Measurements from ENCODE around the gene SLC13A1. TPM values are rescaled to one million over a fixed set of nuclear protein-coding genes. Genes with fewer than 3 reads are reported as not detected.

Gene SLC13A1
- total and polyA plus RNA-seq, 4 donors, result not detected

DNA sequence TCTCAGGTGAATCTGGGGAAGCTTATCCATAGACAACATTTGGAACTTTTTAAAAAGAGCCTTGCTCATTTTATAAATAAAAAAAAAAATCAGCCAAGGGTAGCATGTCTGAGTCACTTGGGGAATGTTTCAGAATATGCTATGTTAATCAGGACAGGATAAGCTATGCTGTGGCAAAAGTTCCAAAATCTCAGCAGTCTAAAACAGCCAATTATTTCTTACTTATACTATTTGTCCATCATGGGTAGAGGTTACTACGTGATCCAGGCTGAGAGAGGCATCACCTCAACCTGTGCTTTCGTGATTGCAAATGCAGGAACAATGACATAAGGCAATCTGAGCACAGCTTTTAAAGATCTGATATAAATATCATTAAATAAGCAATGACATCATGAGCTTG, 6.5 kb downstream of the SLC13A1 start:
- ATAC-seq (ENCODE audit: insufficient read depth, low FRiP score) (no peak), DNase-seq (no peak)
- Histone ChIP-seq H3K27ac (ENCODE audit: low read depth in 1 of 2, low read length in 1 of 2) (no peak overlapping the region), H3K9ac (ENCODE audit: insufficient read depth in 1 of 2, low read length in 2 of 2) (no peak overlapping the region), H3K36me3 (ENCODE audit: control insufficient read depth in 4 of 4, insufficient read depth in 4 of 4, low read length in 4 of 4) (no peaks in the 10 kb centered on the region), H3K9me3 (ENCODE audit: control insufficient read depth in 4 of 4, insufficient read depth in 3 of 4, low read length in 3 of 4) (no peaks in the 10 kb centered on the region), H3K4me1 (ENCODE audit: control insufficient read depth in 5 of 5, insufficient read depth in 5 of 5, low read length in 5 of 5) (no peaks in the 10 kb centered on the region), H3K4me3 (no peak overlapping the region), H3K27me3 (ENCODE audit: control insufficient read depth in 3 of 3, insufficient read depth in 3 of 3, low read length in 2 of 3) (no peaks in the 10 kb centered on the region)
- TF ChIP-seq, protein P1, sequence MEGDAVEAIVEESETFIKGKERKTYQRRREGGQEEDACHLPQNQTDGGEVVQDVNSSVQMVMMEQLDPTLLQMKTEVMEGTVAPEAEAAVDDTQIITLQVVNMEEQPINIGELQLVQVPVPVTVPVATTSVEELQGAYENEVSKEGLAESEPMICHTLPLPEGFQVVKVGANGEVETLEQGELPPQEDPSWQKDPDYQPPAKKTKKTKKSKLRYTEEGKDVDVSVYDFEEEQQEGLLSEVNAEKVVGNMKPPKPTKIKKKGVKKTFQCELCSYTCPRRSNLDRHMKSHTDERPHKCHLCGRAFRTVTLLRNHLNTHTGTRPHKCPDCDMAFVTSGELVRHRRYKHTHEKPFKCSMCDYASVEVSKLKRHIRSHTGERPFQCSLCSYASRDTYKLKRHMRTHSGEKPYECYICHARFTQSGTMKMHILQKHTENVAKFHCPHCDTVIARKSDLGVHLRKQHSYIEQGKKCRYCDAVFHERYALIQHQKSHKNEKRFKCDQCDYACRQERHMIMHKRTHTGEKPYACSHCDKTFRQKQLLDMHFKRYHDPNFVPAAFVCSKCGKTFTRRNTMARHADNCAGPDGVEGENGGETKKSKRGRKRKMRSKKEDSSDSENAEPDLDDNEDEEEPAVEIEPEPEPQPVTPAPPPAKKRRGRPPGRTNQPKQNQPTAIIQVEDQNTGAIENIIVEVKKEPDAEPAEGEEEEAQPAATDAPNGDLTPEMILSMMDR (IDR thresholded peaks at IDR 0.05; ENCODE audit: control extremely low read depth, extremely low read depth), result no peak
- WGBS, 2 donors, result 63 to 82% methylated on average over 2 of the region's 2 CpGs

- TF ChIP-seq, protein P1 (IDR thresholded peaks at IDR 0.05; ENCODE audit: control extremely low read depth, extremely low read depth), result no peak
- Histone ChIP-seq H3K36me3 (ENCODE audit: control insufficient read depth in 4 of 4, insufficient read depth in 4 of 4, low read length in 4 of 4) (no peaks in the 10 kb centered on the region), H3K27me3 (ENCODE audit: control insufficient read depth in 3 of 3, insufficient read depth in 3 of 3, low read length in 2 of 3) (no peaks in the 10 kb centered on the region), H3K4me3 (no peak overlapping the region), H3K4me1 (ENCODE audit: control insufficient read depth in 5 of 5, insufficient read depth in 5 of 5, low read length in 5 of 5) (no peaks in the 10 kb centered on the region), H3K27ac (ENCODE audit: low read depth in 1 of 2, low read length in 1 of 2) (no peak overlapping the region), H3K9ac (ENCODE audit: insufficient read depth in 1 of 2, low read length in 2 of 2) (no peak overlapping the region), H3K9me3 (ENCODE audit: control insufficient read depth in 4 of 4, insufficient read depth in 3 of 4, low read length in 3 of 4) (peaks cover 0 to 3% (median 0%) of the 10 kb centered on the region in 4 donors)
- DNase-seq (no peak), ATAC-seq (ENCODE audit: insufficient read depth, low FRiP score) (no peak)
- WGBS, 2 donors, result 82 to 87% methylated on average over 1 of the region's 1 CpG
Measured at GRCh38 chr7:123191132-123191531, 8.6 kb downstream of the SLC13A1 start.

DNA sequence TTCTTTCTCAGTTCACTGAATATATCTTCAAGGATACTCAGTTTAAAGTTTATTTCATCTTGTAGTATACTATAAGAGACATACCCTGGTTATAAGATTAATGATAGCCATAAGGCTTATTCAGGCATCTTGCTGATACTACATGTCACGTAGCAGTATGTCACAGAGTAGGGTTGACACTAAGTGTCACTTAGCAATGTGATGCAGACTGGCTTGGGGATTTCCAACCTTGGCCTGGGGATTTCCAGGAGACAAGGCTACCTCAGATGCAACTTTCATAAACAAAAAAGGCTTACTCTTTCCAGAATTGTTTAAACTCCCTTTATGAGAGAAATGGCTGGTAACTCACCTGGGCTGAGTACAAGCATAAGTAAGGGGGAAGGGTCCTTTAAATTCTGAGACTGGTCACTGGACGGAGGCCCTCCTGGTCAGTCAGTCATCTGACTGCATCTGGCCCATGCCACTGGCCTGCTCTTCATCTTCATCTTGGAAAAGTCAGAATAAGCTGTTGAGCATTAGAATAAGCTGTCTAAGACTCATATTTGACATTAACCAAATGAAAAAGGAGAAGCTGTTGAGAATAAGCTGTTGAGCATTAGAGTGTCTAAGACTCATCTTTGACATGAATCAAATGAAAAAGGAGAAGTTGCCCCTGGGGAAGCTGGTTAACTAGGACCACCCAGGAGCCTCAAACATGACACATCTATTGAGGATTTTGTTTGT, 9.5 kb downstream of the SLC13A1 start:
- Histone ChIP-seq H3K4me3 (no peak overlapping the region), H3K9ac (ENCODE audit: insufficient read depth in 1 of 2, low read length in 2 of 2) (no peak overlapping the region), H3K36me3 (ENCODE audit: control insufficient read depth in 4 of 4, insufficient read depth in 4 of 4, low read length in 4 of 4) (no peaks in the 10 kb centered on the region), H3K27me3 (ENCODE audit: control insufficient read depth in 3 of 3, insufficient read depth in 3 of 3, low read length in 2 of 3) (no peaks in the 10 kb centered on the region), H3K27ac (ENCODE audit: low read depth in 1 of 2, low read length in 1 of 2) (no peak overlapping the region), H3K4me1 (ENCODE audit: control insufficient read depth in 5 of 5, insufficient read depth in 5 of 5, low read length in 5 of 5) (no peaks in the 10 kb centered on the region), H3K9me3 (ENCODE audit: control insufficient read depth in 4 of 4, insufficient read depth in 3 of 4, low read length in 3 of 4) (peaks cover 0 to 6% (median 0%) of the 10 kb centered on the region in 4 donors)
- DNase-seq, result no peak
- TF ChIP-seq, protein P1 (IDR thresholded peaks at IDR 0.05; ENCODE audit: control extremely low read depth, extremely low read depth), result no peak
- WGBS, 2 donors, result 61 to 75% methylated on average over 2 of the region's 2 CpGs
- ATAC-seq (ENCODE audit: insufficient read depth, low FRiP score), result no peak

DNA sequence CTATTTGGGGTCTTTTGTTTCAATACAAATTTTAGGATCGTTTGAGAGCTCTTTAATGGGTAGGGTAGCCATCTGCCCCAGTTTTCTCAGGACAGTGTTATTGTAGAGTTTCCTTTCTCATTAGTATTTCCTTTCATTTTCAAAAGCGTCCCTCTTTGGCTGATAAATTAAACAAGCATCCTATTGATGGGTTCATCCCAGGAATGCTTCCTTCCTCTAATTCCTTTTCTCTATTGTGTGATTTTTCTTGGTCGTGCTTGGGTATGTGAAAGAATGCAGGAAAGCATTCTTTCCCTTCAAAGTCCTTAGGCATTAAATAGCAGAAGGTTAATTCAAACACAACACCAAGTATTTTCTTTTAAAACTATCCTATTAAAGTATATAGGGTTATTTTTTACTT, 14.0 kb downstream of the SLC13A1 start:
- ATAC-seq (ENCODE audit: insufficient read depth, low FRiP score), result no peak
- Histone ChIP-seq H3K9me3 (ENCODE audit: control insufficient read depth in 4 of 4, insufficient read depth in 3 of 4, low read length in 3 of 4) (peaks cover 0 to 7% (median 0%) of the 10 kb centered on the region in 4 donors), H3K27ac (ENCODE audit: low read depth in 1 of 2, low read length in 1 of 2) (no peak overlapping the region), H3K36me3 (ENCODE audit: control insufficient read depth in 4 of 4, insufficient read depth in 4 of 4, low read length in 4 of 4) (no peaks in the 10 kb centered on the region), H3K4me3 (no peak overlapping the region), H3K9ac (ENCODE audit: insufficient read depth in 1 of 2, low read length in 2 of 2) (no peak overlapping the region), H3K4me1 (ENCODE audit: control insufficient read depth in 5 of 5, insufficient read depth in 5 of 5, low read length in 5 of 5) (no peaks in the 10 kb centered on the region), H3K27me3 (ENCODE audit: control insufficient read depth in 3 of 3, insufficient read depth in 3 of 3, low read length in 2 of 3) (no peaks in the 10 kb centered on the region)
- TF ChIP-seq, protein P1 (IDR thresholded peaks at IDR 0.05; ENCODE audit: control extremely low read depth, extremely low read depth), result no peak
- DNase-seq, result no peak
- 37 to 48% methylated on average over 3 of the region's 3 CpGs for WGBS, 2 donors
